Colonic mucosa (tissue), 4 donors: ENCODE results near the gene EP400. TPM values are rescaled to one million over a fixed set of nuclear protein-coding genes. Genes with fewer than 3 reads are reported as not detected.

ENCODE experiments used
- DNase-seq: peaks from one replicate; pipeline ENCODE4 v3.0.0-alpha.2; 2020
- H3K27ac ChIP-seq: fragments of 200-600 bp; one replicate; pipeline ENCODE4 v1.8.0; 2021
- H3K27me3 ChIP-seq: fragments of 200-600 bp; one replicate; pipeline ENCODE4 v1.8.0; 2021
- H3K36me3 ChIP-seq: fragments of 200-600 bp; one replicate; pipeline ENCODE4 v1.8.0; 2021
- H3K4me1 ChIP-seq: fragments of 200-600 bp; one replicate; pipeline ENCODE4 v1.8.0; 2021; ENCODE audit warnings: mild to moderate bottlenecking
- H3K4me3 ChIP-seq: fragments of 200-600 bp; one replicate; pipeline ENCODE4 v1.8.0; 2021
- H3K9ac ChIP-seq, 2 donors: one replicate each; pipeline ENCODE4 v1.7.0; 2013; ENCODE audit warnings: control low read depth in 2 of 2, low read depth in 2 of 2, low read length in 2 of 2
- H3K9me3 ChIP-seq: fragments of 200-600 bp; one replicate; pipeline ENCODE4 v1.8.0; 2021
- intact Hi-C: fragments of 100-400 bp; cut with DNase I; formaldehyde crosslinking; loops from one replicate; pipeline ENCODE4 v1.14.1; 2022
- total RNA-seq, 2 donors: library from RNA; stranded (reverse); fragmentation: NEBNext Ultra II Directional in 1 of 2; extraction: Animal tissue kit (Norgen Biotek cat#: 25700) in 1 of 2; gene quantifications; one replicate each; pipeline ENCODE4 v1.2.1, GENCODE V29; 2021
- TF ChIP-seq, protein P1 (sequence below): fragments of 200-600 bp; IDR thresholded peaks from one replicate; pipeline ENCODE4 v1.8.0; 2022; ENCODE audit warnings: antibody characterized with exemption, mild to moderate bottlenecking
- donor health status: healthy.
- donor health status: DM: no; HTN: no; CAD: no.
- donor health status: DM: no; HTN: no; CAD: no.

EP400 gene
- total RNA-seq, 2 donors from 2014 or later, result 23.3 to 39.0 TPM

DNA sequence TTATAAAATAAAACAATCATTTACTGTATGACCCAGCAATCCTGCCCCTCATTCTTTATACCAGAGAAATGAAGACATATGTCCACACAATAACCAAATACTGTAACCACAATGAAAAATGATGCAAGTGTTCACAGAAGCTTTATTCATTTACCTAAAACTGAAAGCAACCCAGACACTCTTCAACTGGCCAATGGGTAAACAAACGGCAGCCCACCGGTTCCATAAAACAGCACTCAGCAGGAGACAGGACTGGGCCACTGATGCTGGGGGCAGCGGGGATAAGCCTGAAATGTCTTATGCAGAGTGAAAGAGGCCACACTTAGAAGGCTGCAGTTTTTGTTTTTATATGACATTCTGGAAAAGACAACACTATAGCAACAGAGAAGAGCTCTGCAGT is 179.3 kb downstream of the EP400 start:
- no peak for DNase-seq

DNA sequence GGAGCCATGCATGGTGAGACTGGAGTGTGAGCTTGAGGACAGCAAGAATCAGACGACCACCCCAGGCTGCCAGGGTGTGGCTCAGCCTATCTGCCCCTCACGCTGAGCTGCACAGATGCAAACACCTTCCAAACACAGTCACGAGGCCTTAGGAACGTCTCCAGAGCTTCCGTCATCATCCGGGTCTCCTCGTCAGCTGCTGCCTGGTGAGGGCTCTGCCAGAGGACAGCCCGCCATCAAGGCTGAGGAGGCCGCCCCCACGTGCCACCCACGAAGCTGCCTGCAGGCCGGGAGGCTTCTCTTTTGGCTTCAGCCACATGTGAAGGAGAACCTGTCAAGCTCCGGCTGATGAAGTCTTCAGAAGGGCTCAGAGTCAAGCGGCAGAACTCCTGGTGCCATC is 180.9 kb downstream of the EP400 start:
- intact Hi-C loops, result no loop called here
- no peaks in the 10 kb centered on the region for H3K36me3 ChIP-seq
- no peak overlapping the region for H3K4me3 ChIP-seq
- no peaks in the 10 kb centered on the region for H3K27me3 ChIP-seq
- H3K9ac ChIP-seq, result no peak overlapping the region
- DNase-seq, result no peak
- TF ChIP-seq, protein P1, sequence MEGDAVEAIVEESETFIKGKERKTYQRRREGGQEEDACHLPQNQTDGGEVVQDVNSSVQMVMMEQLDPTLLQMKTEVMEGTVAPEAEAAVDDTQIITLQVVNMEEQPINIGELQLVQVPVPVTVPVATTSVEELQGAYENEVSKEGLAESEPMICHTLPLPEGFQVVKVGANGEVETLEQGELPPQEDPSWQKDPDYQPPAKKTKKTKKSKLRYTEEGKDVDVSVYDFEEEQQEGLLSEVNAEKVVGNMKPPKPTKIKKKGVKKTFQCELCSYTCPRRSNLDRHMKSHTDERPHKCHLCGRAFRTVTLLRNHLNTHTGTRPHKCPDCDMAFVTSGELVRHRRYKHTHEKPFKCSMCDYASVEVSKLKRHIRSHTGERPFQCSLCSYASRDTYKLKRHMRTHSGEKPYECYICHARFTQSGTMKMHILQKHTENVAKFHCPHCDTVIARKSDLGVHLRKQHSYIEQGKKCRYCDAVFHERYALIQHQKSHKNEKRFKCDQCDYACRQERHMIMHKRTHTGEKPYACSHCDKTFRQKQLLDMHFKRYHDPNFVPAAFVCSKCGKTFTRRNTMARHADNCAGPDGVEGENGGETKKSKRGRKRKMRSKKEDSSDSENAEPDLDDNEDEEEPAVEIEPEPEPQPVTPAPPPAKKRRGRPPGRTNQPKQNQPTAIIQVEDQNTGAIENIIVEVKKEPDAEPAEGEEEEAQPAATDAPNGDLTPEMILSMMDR, result no peak
- H3K4me1 ChIP-seq, result no peaks in the 10 kb centered on the region
- H3K9me3 ChIP-seq, result no peaks in the 10 kb centered on the region
- no peak overlapping the region for H3K27ac ChIP-seq

More for the DNA sequence above, 179.3 kb downstream of the EP400 start:
- H3K9ac ChIP-seq, result no peak overlapping the region
- H3K4me3 ChIP-seq, result no peak overlapping the region
- no peaks in the 10 kb centered on the region for H3K36me3 ChIP-seq
- intact Hi-C loops, result no loop called here
- H3K4me1 ChIP-seq, result no peaks in the 10 kb centered on the region
- TF ChIP-seq, protein P1, result no peak
- H3K9me3 ChIP-seq, result no peaks in the 10 kb centered on the region
- H3K27ac ChIP-seq, result no peak overlapping the region
- H3K27me3 ChIP-seq, result no peaks in the 10 kb centered on the region

Other genes with a start within 250 kb of the EP400 start
- gene SFSWAP, start 238.9 kb upstream of the EP400 start, total RNA-seq, result 10 to 100 TPM; 28.2 to 35.6 TPM
- gene MMP17, start 121.5 kb upstream of the EP400 start, total RNA-seq, result 1 to 10 TPM; 1.3 to 1.9 TPM
- 10 to 100 TPM; 20.3 to 31.9 TPM for gene ULK1, start 55.3 kb upstream of the EP400 start, total RNA-seq
- gene PUS1, start 20.7 kb upstream of the EP400 start, total RNA-seq, result 10 to 100 TPM; 16.0 to 58.9 TPM
- 10 to 100 TPM in 1 of 2 donors, 1 to 10 TPM in 1; 9.4 to 22.9 TPM for gene DDX51, start 194.4 kb downstream of the EP400 start, total RNA-seq
- gene NOC4L, start 194.5 kb downstream of the EP400 start, total RNA-seq, result 10 to 100 TPM; 12.5 to 29.7 TPM